DND-41 (cell line): ENCODE results near the gene HSBP1.

ENCODE experiments used
- ATAC-seq: fragments of 200-7000 bp; cut with Tn5 transposase; 3 replicates; pipeline ENCODE4 v1.9.1; 2021; ENCODE audit warnings: low read depth; ENCODE audit not compliant: insufficient read depth
- DNase-seq: peaks from one replicate; pipeline ENCODE4 v3.0.0-alpha.2; 2020
- H2AFZ ChIP-seq: 2 replicates; pipeline ENCODE4 v1.6.0; 2012; ENCODE audit warnings: low read depth, low read length
- H3K27ac ChIP-seq: 2 replicates; pipeline ENCODE4 v1.5.1; 2012; ENCODE audit warnings: low read length, inconsistent platforms
- H3K27me3 ChIP-seq: fragments of 200-600 bp; sonication (generic); 2 replicates; pipeline ENCODE4 v1.6.0; 2012; ENCODE audit warnings: low read length, mild to moderate bottlenecking, inconsistent platforms; ENCODE audit not compliant: insufficient read depth, poor library complexity
- H3K36me3 ChIP-seq: 2 replicates; pipeline ENCODE4 v1.5.1; 2012; ENCODE audit warnings: low read length, inconsistent platforms; ENCODE audit not compliant: insufficient read depth
- H3K4me1 ChIP-seq: 2 replicates; pipeline ENCODE4 v1.5.1; 2012; ENCODE audit warnings: mild to moderate bottlenecking, low read length; ENCODE audit not compliant: insufficient read depth
- H3K4me2 ChIP-seq: 2 replicates; pipeline ENCODE4 v1.6.0; 2012; ENCODE audit warnings: mild to moderate bottlenecking, moderate library complexity, low read length, inconsistent platforms; ENCODE audit not compliant: insufficient read depth
- H3K4me3 ChIP-seq, 2 experiments: fragments of 200-600 bp in 1 of 2; shearing (Covaris generic) in 1 of 2; 2 replicates each; pipeline ENCODE4 v1.5.1; 2012 to 2016; ENCODE audit warnings: inconsistent platforms in 2 of 2, low read length in 2 of 2, mild to moderate bottlenecking in 2 of 2, low read depth in 1 of 2, moderate library complexity in 1 of 2
- H3K79me2 ChIP-seq: 2 replicates; pipeline ENCODE4 v1.6.0; 2012; ENCODE audit warnings: low read length, inconsistent platforms; ENCODE audit not compliant: insufficient read depth
- H3K9ac ChIP-seq: 2 replicates; pipeline ENCODE4 v1.6.0; 2012; ENCODE audit warnings: low read depth, mild to moderate bottlenecking, inconsistent platforms, low read length, moderate library complexity
- H3K9me3 ChIP-seq: 2 replicates; pipeline ENCODE4 v1.5.1; 2012; ENCODE audit warnings: low read length, moderate library complexity, mild to moderate bottlenecking, inconsistent platforms; ENCODE audit not compliant: insufficient read depth, severe bottlenecking
- H4K20me1 ChIP-seq: 2 replicates; pipeline ENCODE4 v1.6.0; 2012; ENCODE audit warnings: low read length; ENCODE audit not compliant: insufficient read depth
- CTCF ChIP-seq: IDR thresholded peaks from 2 replicates; pipeline ENCODE4 v1.5.1; 2012; ENCODE audit warnings: borderline replicate concordance, low read length, moderate library complexity, mild to moderate bottlenecking; ENCODE audit not compliant: poor library complexity, severe bottlenecking; ENCODE audit errors: extremely low read depth
- EZH2 ChIP-seq: IDR thresholded peaks from 3 replicates; pipeline ENCODE4 v1.6.1; 2012; ENCODE audit warnings: borderline replicate concordance, low read depth, mild to moderate bottlenecking, moderate library complexity, low read length, inconsistent platforms; ENCODE audit not compliant: severe bottlenecking

The HSBP1 gene

DNA sequence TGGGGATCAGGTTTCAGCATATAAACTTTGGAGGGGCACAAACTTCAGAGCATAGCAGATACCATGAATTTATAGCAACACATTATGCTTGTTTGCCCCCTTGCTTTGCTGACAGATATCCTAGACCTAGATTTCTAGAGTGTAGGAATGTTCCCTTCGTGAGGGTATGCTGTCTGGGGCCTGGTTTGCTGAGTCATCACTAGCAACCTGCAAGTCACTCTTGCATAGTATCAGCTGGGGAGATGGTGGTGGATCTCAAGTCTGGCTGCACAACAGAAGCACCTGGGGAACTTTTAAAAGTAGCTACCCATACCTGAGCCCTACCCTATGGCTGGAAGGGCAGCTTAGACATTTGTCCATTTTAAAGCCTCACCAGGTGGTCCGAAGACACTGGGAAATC, 22.3 kb upstream of the HSBP1 start:
- Histone ChIP-seq H3K79me2 (no peaks in the 10 kb centered on the region), H3K36me3 (no peaks in the 10 kb centered on the region), H3K27ac (no peak overlapping the region), H3K9ac (no peak overlapping the region), H4K20me1 (no peaks in the 10 kb centered on the region), H3K4me3 (no peak overlapping the region), H3K4me1 (no peaks in the 10 kb centered on the region), H2AFZ (no peak overlapping the region), H3K9me3 (no peaks in the 10 kb centered on the region), H3K27me3 (peaks cover 6% of the 10 kb centered on the region), H3K4me2 (no peak overlapping the region)
- DNase-seq: no peak
- TF ChIP-seq CTCF (no peak), EZH2 (no peak)
- no peak for ATAC-seq

GRCh38 chr16:83789642-83790401, 18.0 kb upstream of the HSBP1 start:
- H3K27me3 ChIP-seq: peaks cover 9% of the 10 kb centered on the region
- no peak for ATAC-seq
- no peak overlapping the region for H3K9ac ChIP-seq
- H4K20me1 ChIP-seq: no peaks in the 10 kb centered on the region
- H3K79me2 ChIP-seq: no peaks in the 10 kb centered on the region
- H3K36me3 ChIP-seq: no peaks in the 10 kb centered on the region
- no peaks in the 10 kb centered on the region for H3K4me1 ChIP-seq
- TF ChIP-seq EZH2 (no peak), CTCF (no peak)
- H3K9me3 ChIP-seq: no peaks in the 10 kb centered on the region
- no peak overlapping the region for H3K4me3 ChIP-seq
- no peak overlapping the region for H3K27ac ChIP-seq
- no peak overlapping the region for H2AFZ ChIP-seq
- H3K4me2 ChIP-seq: no peak overlapping the region
- DNase-seq: no peak

DNA sequence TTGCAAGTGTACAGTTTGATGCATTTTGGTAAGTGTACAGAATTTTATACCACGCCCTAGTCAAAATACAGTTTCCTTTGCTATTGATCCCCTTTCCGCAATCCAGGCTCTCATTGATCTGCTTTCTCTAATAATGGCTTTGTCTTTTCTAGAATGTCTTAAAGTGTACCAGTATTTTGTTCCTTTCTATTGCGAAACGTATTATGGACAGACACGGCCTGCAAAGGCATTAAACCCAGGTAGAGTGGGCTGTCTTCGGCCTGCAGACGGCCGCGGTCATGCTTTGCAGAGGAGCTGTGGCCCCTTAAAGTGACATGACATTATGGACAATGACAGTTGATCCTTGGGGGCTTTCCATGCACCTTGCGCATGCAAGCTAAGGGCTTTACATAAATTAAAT, 15.9 kb upstream of the HSBP1 start:
- Histone ChIP-seq H3K27ac (no peak overlapping the region), H3K9me3 (no peaks in the 10 kb centered on the region), H3K9ac (no peak overlapping the region), H3K4me3 (no peak overlapping the region), H3K36me3 (no peaks in the 10 kb centered on the region), H3K27me3 (peaks cover 16% of the 10 kb centered on the region), H3K4me1 (no peaks in the 10 kb centered on the region), H3K4me2 (no peak overlapping the region), H4K20me1 (no peaks in the 10 kb centered on the region), H2AFZ (no peak overlapping the region), H3K79me2 (no peaks in the 10 kb centered on the region)
- DNase-seq: no peak
- ATAC-seq: no peak
- TF ChIP-seq CTCF: no peak
- TF ChIP-seq EZH2: no peak

DNA sequence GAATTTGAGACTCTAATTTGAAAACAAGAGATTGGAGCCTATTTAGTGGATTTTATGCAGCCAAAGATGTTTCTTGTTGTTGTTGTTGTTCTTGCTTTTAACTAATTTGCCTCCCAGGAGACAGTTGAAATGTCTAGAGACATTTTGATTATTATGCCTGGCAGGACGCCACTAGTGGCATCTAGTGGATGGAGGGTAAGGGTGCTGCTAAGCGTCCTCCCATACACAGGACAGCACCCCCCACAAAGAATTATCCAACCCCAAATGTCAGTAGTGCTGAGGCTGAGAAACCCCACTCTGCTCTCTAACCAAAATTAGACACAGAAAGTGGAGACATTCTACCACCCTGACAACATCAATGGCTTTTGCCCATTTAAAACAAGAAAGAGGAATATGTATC, 15.4 kb upstream of the HSBP1 start:
- no peaks in the 10 kb centered on the region for H3K79me2 ChIP-seq
- no peaks in the 10 kb centered on the region for H3K9me3 ChIP-seq
- no peaks in the 10 kb centered on the region for H3K36me3 ChIP-seq
- H3K27ac ChIP-seq: no peak overlapping the region
- peaks cover 16% of the 10 kb centered on the region for H3K27me3 ChIP-seq
- no peak overlapping the region for H3K4me3 ChIP-seq
- H3K4me2 ChIP-seq: no peak overlapping the region
- H3K9ac ChIP-seq: no peak overlapping the region
- no peak for TF ChIP-seq CTCF
- no peak for ATAC-seq
- DNase-seq: no peak
- H3K4me1 ChIP-seq: no peaks in the 10 kb centered on the region
- no peaks in the 10 kb centered on the region for H4K20me1 ChIP-seq
- no peak overlapping the region for H2AFZ ChIP-seq
